Measurements from ENCODE around the gene ZDHHC3. TPM values are rescaled to one million over a fixed set of nuclear protein-coding genes. Genes with fewer than 3 reads are reported as not detected.

ZDHHC3 gene
- total and polyA plus RNA-seq, 4 donors: 15.4 to 43.0 (median 24.4) TPM

DNA sequence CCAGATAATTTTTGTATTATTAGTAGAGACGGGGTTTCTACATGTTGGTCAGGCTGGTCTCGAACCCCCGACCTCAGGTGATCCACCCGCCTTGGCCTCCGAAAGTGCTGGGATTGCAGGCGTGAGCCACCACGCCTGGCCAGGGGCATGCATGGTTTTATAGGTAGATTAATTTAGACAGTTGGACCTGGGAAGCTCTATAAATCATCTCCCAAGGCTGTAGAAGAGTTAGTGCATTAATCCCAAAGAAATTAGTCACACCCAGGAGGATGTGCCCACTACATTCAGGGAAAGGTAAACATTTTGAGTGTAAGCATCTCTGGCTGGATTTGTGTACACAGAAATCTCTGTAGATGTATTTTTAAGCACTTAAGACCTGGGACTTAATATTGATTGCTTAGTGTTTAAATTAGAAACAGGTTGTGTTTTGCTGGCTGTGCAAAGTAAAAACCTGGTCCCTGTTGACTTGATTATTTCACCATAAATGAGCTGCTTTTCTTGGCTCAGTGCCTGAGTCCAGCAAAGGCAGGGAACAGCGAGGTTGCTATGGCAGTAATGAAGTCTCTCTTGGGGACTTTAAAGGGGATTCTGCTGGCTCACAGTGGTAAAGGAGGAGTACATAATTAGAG is 19.3 kb upstream of the ZDHHC3 start:
- Histone ChIP-seq H3K9ac (ENCODE audit: low read depth in 1 of 2, low read length in 2 of 2) (no peak overlapping the region), H3K27me3 (ENCODE audit: control insufficient read depth in 4 of 4, insufficient read depth in 4 of 4, low read length in 3 of 4) (no peaks in the 10 kb centered on the region), H3K9me3 (ENCODE audit: control insufficient read depth in 4 of 4, low read length in 3 of 4) (no peaks in the 10 kb centered on the region), H3K4me3 (ENCODE audit: low read depth in 1 of 3, low read length in 3 of 3) (no peak overlapping the region), H3K27ac (ENCODE audit: low read depth in 1 of 2, low read length in 2 of 2) (peak overlapping the region; percentile 66 to 80), H3K4me1 (ENCODE audit: control insufficient read depth in 4 of 4, insufficient read depth in 4 of 4, low read length in 3 of 4) (peaks cover 10 to 31% (median 24%) of the 10 kb centered on the region in 4 donors), H3K36me3 (ENCODE audit: control insufficient read depth in 4 of 4, insufficient read depth in 3 of 4, low read depth in 1 of 4, low read length in 3 of 4) (peaks cover 8 to 33% (median 14%) of the 10 kb centered on the region in 4 donors)
- TF ChIP-seq SP1 (IDR thresholded peaks at IDR 0.05) (peak; percentile 39), NR2F2 (IDR thresholded peaks at IDR 0.05) (no peak), TAF1 (conservative IDR thresholded peaks at IDR 0.05) (no peak), RXRA (IDR thresholded peaks at IDR 0.05) (peak; percentile 6 to 59), FOXA2 (IDR thresholded peaks at IDR 0.05) (peak; percentile 73), FOXA1 (IDR thresholded peaks at IDR 0.05) (peak; percentile 42), JUND (IDR thresholded peaks at IDR 0.05) (peak in 1 of 2 donors; percentile 56), HNF4A (conservative IDR thresholded peaks at IDR 0.05) (peak; percentile 45 to 58), GABPA (IDR thresholded peaks at IDR 0.05 in 1 of 2, conservative IDR thresholded peaks at IDR 0.05 in 1 of 2) (no peak), YY1 (IDR thresholded peaks at IDR 0.05) (peak; percentile 91)
- TF ChIP-seq, protein P1, sequence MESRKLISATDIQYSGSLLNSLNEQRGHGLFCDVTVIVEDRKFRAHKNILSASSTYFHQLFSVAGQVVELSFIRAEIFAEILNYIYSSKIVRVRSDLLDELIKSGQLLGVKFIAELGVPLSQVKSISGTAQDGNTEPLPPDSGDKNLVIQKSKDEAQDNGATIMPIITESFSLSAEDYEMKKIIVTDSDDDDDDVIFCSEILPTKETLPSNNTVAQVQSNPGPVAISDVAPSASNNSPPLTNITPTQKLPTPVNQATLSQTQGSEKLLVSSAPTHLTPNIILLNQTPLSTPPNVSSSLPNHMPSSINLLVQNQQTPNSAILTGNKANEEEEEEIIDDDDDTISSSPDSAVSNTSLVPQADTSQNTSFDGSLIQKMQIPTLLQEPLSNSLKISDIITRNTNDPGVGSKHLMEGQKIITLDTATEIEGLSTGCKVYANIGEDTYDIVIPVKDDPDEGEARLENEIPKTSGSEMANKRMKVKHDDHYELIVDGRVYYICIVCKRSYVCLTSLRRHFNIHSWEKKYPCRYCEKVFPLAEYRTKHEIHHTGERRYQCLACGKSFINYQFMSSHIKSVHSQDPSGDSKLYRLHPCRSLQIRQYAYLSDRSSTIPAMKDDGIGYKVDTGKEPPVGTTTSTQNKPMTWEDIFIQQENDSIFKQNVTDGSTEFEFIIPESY (IDR thresholded peaks at IDR 0.05): peak; percentile 19
- TF ChIP-seq, protein P2, sequence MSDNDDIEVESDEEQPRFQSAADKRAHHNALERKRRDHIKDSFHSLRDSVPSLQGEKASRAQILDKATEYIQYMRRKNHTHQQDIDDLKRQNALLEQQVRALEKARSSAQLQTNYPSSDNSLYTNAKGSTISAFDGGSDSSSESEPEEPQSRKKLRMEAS (IDR thresholded peaks at IDR 0.05): no peak
- TF ChIP-seq, protein P3, sequence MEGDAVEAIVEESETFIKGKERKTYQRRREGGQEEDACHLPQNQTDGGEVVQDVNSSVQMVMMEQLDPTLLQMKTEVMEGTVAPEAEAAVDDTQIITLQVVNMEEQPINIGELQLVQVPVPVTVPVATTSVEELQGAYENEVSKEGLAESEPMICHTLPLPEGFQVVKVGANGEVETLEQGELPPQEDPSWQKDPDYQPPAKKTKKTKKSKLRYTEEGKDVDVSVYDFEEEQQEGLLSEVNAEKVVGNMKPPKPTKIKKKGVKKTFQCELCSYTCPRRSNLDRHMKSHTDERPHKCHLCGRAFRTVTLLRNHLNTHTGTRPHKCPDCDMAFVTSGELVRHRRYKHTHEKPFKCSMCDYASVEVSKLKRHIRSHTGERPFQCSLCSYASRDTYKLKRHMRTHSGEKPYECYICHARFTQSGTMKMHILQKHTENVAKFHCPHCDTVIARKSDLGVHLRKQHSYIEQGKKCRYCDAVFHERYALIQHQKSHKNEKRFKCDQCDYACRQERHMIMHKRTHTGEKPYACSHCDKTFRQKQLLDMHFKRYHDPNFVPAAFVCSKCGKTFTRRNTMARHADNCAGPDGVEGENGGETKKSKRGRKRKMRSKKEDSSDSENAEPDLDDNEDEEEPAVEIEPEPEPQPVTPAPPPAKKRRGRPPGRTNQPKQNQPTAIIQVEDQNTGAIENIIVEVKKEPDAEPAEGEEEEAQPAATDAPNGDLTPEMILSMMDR (IDR thresholded peaks at IDR 0.05; ENCODE audit: low read depth, low read length, missing input control): no peak
- TF ChIP-seq, protein P4, sequence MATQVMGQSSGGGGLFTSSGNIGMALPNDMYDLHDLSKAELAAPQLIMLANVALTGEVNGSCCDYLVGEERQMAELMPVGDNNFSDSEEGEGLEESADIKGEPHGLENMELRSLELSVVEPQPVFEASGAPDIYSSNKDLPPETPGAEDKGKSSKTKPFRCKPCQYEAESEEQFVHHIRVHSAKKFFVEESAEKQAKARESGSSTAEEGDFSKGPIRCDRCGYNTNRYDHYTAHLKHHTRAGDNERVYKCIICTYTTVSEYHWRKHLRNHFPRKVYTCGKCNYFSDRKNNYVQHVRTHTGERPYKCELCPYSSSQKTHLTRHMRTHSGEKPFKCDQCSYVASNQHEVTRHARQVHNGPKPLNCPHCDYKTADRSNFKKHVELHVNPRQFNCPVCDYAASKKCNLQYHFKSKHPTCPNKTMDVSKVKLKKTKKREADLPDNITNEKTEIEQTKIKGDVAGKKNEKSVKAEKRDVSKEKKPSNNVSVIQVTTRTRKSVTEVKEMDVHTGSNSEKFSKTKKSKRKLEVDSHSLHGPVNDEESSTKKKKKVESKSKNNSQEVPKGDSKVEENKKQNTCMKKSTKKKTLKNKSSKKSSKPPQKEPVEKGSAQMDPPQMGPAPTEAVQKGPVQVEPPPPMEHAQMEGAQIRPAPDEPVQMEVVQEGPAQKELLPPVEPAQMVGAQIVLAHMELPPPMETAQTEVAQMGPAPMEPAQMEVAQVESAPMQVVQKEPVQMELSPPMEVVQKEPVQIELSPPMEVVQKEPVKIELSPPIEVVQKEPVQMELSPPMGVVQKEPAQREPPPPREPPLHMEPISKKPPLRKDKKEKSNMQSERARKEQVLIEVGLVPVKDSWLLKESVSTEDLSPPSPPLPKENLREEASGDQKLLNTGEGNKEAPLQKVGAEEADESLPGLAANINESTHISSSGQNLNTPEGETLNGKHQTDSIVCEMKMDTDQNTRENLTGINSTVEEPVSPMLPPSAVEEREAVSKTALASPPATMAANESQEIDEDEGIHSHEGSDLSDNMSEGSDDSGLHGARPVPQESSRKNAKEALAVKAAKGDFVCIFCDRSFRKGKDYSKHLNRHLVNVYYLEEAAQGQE (IDR thresholded peaks at IDR 0.05): peak; percentile 28
- WGBS: 76% methylated on average over 8 of the region's 8 CpGs
- no peak for DNase-seq (ENCODE audit: low spot score)

All from liver (tissue), 9 donors.